HEK293 (cell line): ENCODE measurements around the gene ATAD2B.

Experiments
- CTCF ChIP-seq: fragments of 450-650 bp; formaldehyde crosslinking; IDR thresholded peaks from 2 replicates; pipeline ENCODE4 v1.5.1; 2016; ENCODE audit warnings: missing biosample characterization, missing genetic modification characterization
- ZNF658 ChIP-seq: fragments of 450-650 bp; formaldehyde crosslinking; IDR thresholded peaks from 2 replicates; pipeline ENCODE4; 2016; ENCODE audit warnings: missing biosample characterization, missing genetic modification characterization
- TF ChIP-seq, protein P1 (sequence below): fragments of 450-650 bp; formaldehyde crosslinking; IDR thresholded peaks from 2 replicates; pipeline ENCODE4 v1.5.0; 2017; ENCODE audit warnings: missing biosample characterization, missing genetic modification characterization, borderline replicate concordance

DNA sequence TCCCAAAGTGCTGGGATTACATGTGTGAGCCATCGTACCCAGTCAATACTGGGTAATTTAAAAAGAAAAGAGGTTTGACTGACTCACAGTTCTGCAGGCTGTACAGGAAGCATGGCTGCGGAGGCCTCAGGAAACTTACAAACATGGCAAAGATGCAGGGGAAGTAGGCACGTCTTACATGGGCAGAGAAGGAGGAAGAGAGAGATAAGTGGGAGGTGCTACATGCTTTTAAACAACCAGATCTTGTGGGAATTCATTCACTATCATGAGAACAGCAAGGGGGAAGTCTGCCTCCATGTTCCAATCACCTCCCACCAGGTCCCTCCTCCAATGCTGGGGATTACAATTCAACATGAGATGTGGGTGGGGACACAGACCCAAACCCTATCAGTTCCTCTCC lies 192.5 kb downstream of the ATAD2B start:
- TF ChIP-seq CTCF (tag by site-specific recombination) (no peak), ZNF658 (no peak)
- TF ChIP-seq, protein P1, sequence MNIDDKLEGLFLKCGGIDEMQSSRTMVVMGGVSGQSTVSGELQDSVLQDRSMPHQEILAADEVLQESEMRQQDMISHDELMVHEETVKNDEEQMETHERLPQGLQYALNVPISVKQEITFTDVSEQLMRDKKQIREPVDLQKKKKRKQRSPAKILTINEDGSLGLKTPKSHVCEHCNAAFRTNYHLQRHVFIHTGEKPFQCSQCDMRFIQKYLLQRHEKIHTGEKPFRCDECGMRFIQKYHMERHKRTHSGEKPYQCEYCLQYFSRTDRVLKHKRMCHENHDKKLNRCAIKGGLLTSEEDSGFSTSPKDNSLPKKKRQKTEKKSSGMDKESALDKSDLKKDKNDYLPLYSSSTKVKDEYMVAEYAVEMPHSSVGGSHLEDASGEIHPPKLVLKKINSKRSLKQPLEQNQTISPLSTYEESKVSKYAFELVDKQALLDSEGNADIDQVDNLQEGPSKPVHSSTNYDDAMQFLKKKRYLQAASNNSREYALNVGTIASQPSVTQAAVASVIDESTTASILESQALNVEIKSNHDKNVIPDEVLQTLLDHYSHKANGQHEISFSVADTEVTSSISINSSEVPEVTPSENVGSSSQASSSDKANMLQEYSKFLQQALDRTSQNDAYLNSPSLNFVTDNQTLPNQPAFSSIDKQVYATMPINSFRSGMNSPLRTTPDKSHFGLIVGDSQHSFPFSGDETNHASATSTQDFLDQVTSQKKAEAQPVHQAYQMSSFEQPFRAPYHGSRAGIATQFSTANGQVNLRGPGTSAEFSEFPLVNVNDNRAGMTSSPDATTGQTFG (tag by site-specific recombination), result no peak
